H1 (cell line): ENCODE data around the gene MLF1. TPM values are rescaled to one million over a fixed set of nuclear protein-coding genes. Genes with fewer than 3 reads are reported as not detected.
"Not testable (repeated sequence)": the region's sequence is repeated elsewhere in the genome, so short reads cannot be mapped to it uniquely, and the experiment has no call there.

Experiments
- CTCF ChIA-PET: fragments of 300-600 bp; sonication (Branson Sonifier 250); formaldehyde crosslinking; loops from one replicate; lab custom pipeline; 2021; ENCODE audit not compliant: partially characterized antibody; lab: Charles Lee
- POLR2A ChIA-PET: fragments of 300-600 bp; sonication (Branson Sonifier 250); formaldehyde crosslinking; loops from one replicate; lab custom pipeline; 2021; ENCODE audit warnings: inconsistent platforms; ENCODE audit not compliant: partially characterized antibody; lab: Charles Lee
- DNase-seq, 2 experiments: peaks; one replicate each; pipeline versions ENCODE4 v3.0.0 to v3.0.0-alpha.2; 2010 to 2022; ENCODE audit warnings: low spot score in 2 of 2, low read depth in 1 of 2, mixed read lengths in 1 of 2
- FAIRE-seq: peaks from 2 replicates; lab custom pipeline; 2011; peaks lifted over from hg19 to GRCh38; lab: Jason Lieb, UNC
- H2AFZ ChIP-seq: 2 replicates; pipeline ENCODE4 v1.8.1; 2012; ENCODE audit warnings: low read length, inconsistent platforms
- H2AK5ac ChIP-seq: 2 replicates; pipeline ENCODE4 v1.6.1; 2013; ENCODE audit warnings: low read depth, low read length
- H2BK120ac ChIP-seq: replicated peaks from 2 replicates; pipeline ENCODE3; 2013; ENCODE audit warnings: low read depth, low read length, inconsistent platforms
- H2BK12ac ChIP-seq: 2 replicates; pipeline ENCODE4 v1.6.1; 2013; ENCODE audit warnings: low read depth, low read length
- H2BK15ac ChIP-seq: 2 replicates; pipeline ENCODE4 v1.6.1; 2013; ENCODE audit warnings: low read length
- H2BK20ac ChIP-seq: 2 replicates; pipeline ENCODE4 v1.6.1; 2013; ENCODE audit warnings: low read length
- H2BK5ac ChIP-seq: 2 replicates; pipeline ENCODE4 v1.6.1; 2013; ENCODE audit warnings: low read depth, low read length
- H3K14ac ChIP-seq: 2 replicates; pipeline ENCODE4 v1.6.1; 2013; ENCODE audit warnings: inconsistent platforms; ENCODE audit not compliant: insufficient read length
- H3K18ac ChIP-seq: 2 replicates; pipeline ENCODE4 v1.6.1; 2013; ENCODE audit warnings: low read length; ENCODE audit errors: extremely low read depth
- H3K23ac ChIP-seq: 2 replicates; pipeline ENCODE4 v1.6.1; 2013; ENCODE audit warnings: inconsistent platforms; ENCODE audit not compliant: insufficient read length
- H3K23me2 ChIP-seq: 2 replicates; pipeline ENCODE4 v1.6.1; 2013; ENCODE audit warnings: low read depth, low read length
- H3K27ac ChIP-seq: 2 replicates; pipeline ENCODE4 v1.6.1; 2011; ENCODE audit warnings: low read depth, low read length, inconsistent platforms
- H3K27me3 ChIP-seq, 4 experiments: replicated peaks in 1 of 4; 1 replicate in 1 of 4; 2 replicates in 3 of 4; pipeline versions ENCODE4 v1.6.1 to v1.8.1; 2011 to 2013; ENCODE audit warnings: low read length in 3 of 4, mild to moderate bottlenecking in 3 of 4, inconsistent platforms in 2 of 4, mixed read lengths in 2 of 4, moderate library complexity in 1 of 4; ENCODE audit not compliant: control insufficient read depth in 3 of 4, insufficient read depth in 3 of 4; ENCODE audit errors: extremely low read depth in 1 of 4
- H3K36me3 ChIP-seq, 4 experiments: 2 replicates each; pipeline versions ENCODE4 v1.6.1 to v1.8.1; 2011 to 2013; ENCODE audit warnings: mild to moderate bottlenecking in 4 of 4, low read length in 3 of 4, moderate library complexity in 2 of 4, control low read depth in 1 of 4, inconsistent platforms in 1 of 4; ENCODE audit not compliant: insufficient read depth in 4 of 4, control insufficient read depth in 2 of 4
- H3K4ac ChIP-seq: replicated peaks from 2 replicates; pipeline ENCODE3; 2013; ENCODE audit warnings: low read length, low read depth, mixed read lengths, inconsistent platforms; ENCODE audit not compliant: insufficient read length
- H3K4me1 ChIP-seq, 4 experiments: replicated peaks in 1 of 4; 1 replicate in 1 of 4; 2 replicates in 3 of 4; pipeline versions ENCODE4 v1.6.1 to v1.8.1; 2011 to 2013; ENCODE audit warnings: low read length in 3 of 4, inconsistent platforms in 2 of 4, mixed read lengths in 1 of 4; ENCODE audit not compliant: insufficient read depth in 4 of 4, control insufficient read depth in 3 of 4
- H3K4me2 ChIP-seq, 2 experiments: 2 replicates each; pipeline versions ENCODE4 v1.6.1 to v1.8.1; 2011 to 2013; ENCODE audit warnings: low read depth in 2 of 2, low read length in 2 of 2, control low read depth in 1 of 2, inconsistent platforms in 1 of 2, mild to moderate bottlenecking in 1 of 2; ENCODE audit not compliant: insufficient read depth in 1 of 2
- H3K4me3 ChIP-seq, 4 experiments: fragments of 200-600, 300-600 bp in 1 of 4; sonication (generic), shearing (Covaris generic), sonication (Bioruptor Twin) in 1 of 4; 2 replicates each; pipeline versions ENCODE4 v1.5.1 to v1.8.1; 2011 to 2016; ENCODE audit warnings: low read length in 4 of 4, low read depth in 3 of 4, control low read depth in 2 of 4, inconsistent platforms in 2 of 4, mild to moderate bottlenecking in 2 of 4, mixed read lengths in 1 of 4, moderate library complexity in 1 of 4; ENCODE audit not compliant: insufficient read depth in 2 of 4; ENCODE audit errors: extremely low read depth in 1 of 4
- H3K56ac ChIP-seq: replicated peaks from 2 replicates; pipeline ENCODE3; 2013; ENCODE audit warnings: low read depth, mild to moderate bottlenecking, mixed read lengths, low read length, inconsistent platforms; ENCODE audit not compliant: insufficient read length
- H3K79me1 ChIP-seq: 2 replicates; pipeline ENCODE4 v1.6.1; 2013; ENCODE audit warnings: low read depth, low read length, control low read depth
- H3K79me2 ChIP-seq, 2 experiments: 2 replicates each; pipeline versions ENCODE4 v1.6.1 to v1.8.1; 2012 to 2013; ENCODE audit warnings: low read length in 2 of 2, mild to moderate bottlenecking in 2 of 2, inconsistent platforms in 1 of 2; ENCODE audit not compliant: insufficient read depth in 2 of 2, control insufficient read depth in 1 of 2
- H3K9ac ChIP-seq, 4 experiments: replicated peaks in 1 of 4; 1 replicate in 1 of 4; 2 replicates in 3 of 4; pipeline versions ENCODE4 v1.6.1 to v1.8.1; 2011 to 2013; ENCODE audit warnings: low read depth in 3 of 4, low read length in 3 of 4, control low read depth in 2 of 4, mild to moderate bottlenecking in 2 of 4, moderate library complexity in 2 of 4, inconsistent platforms in 1 of 4; ENCODE audit errors: extremely low read depth in 1 of 4
- H3K9me3 ChIP-seq, 2 experiments: 2 replicates each; pipeline versions ENCODE4 v1.6.1 to v1.8.1; 2012 to 2013; ENCODE audit warnings: mild to moderate bottlenecking in 2 of 2, moderate library complexity in 2 of 2, control low read depth in 1 of 2, inconsistent platforms in 1 of 2, low read depth in 1 of 2, low read length in 1 of 2, mixed read lengths in 1 of 2; ENCODE audit not compliant: insufficient read depth in 2 of 2
- H4K20me1 ChIP-seq, 2 experiments: replicated peaks in 1 of 2; 2 replicates each; pipeline versions ENCODE3 to v1.8.1; 2011 to 2013; ENCODE audit warnings: inconsistent platforms in 2 of 2, low read length in 2 of 2, mild to moderate bottlenecking in 1 of 2; ENCODE audit not compliant: insufficient read depth in 2 of 2, control insufficient read depth in 1 of 2
- H4K5ac ChIP-seq: 2 replicates; pipeline ENCODE4 v1.6.1; 2013; ENCODE audit warnings: low read length, low read depth, mixed read lengths, inconsistent platforms; ENCODE audit not compliant: insufficient read length
- H4K8ac ChIP-seq: 2 replicates; pipeline ENCODE4 v1.8.0; 2013; ENCODE audit warnings: mild to moderate bottlenecking, moderate library complexity, low read length, inconsistent platforms; ENCODE audit not compliant: insufficient read depth; ENCODE audit errors: extremely low read depth
- H4K91ac ChIP-seq: replicated peaks from 2 replicates; pipeline ENCODE3; 2013; ENCODE audit warnings: low read length, mixed read lengths, inconsistent platforms; ENCODE audit not compliant: insufficient read length
- WGBS, 2 experiments: shearing (Covaris generic) in 1 of 2; methylation state at CpG; one replicate each; pipeline versions ENCODE4 v1.1.6 to v1.1.7; 2013 to 2015; ENCODE audit warnings: low lambda C conversion rate in 2 of 2, mixed read lengths in 2 of 2, inconsistent platforms in 1 of 2, low coverage in 1 of 2, missing lambda C conversion rate in 1 of 2; ENCODE audit not compliant: insufficient replicate concordance in 2 of 2, insufficient coverage in 1 of 2, insufficient read length in 1 of 2; ENCODE audit errors: extremely low coverage in 1 of 2, missing lambda C conversion rate in 1 of 2; 5-methylcytosine and 5-hydroxymethylcytosine counted together
- polyA plus RNA-seq, 7 experiments: library from polyadenylated mRNA; depleted of rRNA in 3 of 7; stranded (reverse) in 5 of 7; unstranded in 2 of 7; fragments of >200 nt in 5 of 7; fragments of 200-250 nt in 2 of 7; gene quantifications; 1 replicate in 5 of 7; 2 replicates in 1 of 7; 4 replicates in 1 of 7; pipeline versions ENCODE4 v1.2.1 to v1.2.3, GENCODE V29; 2011 to 2013; ENCODE audit warnings: missing spikeins in 2 of 7, mixed read lengths in 2 of 7
- total RNA-seq: library from RNA; stranded (reverse); fragmentation: NEBNext Ultra II Directional; extraction: Animal tissue kit (Norgen Biotek cat#: 25700); gene quantifications from 2 replicates; pipeline ENCODE4 v1.2.1, GENCODE V29; 2021

The MLF1 gene
- total and polyA plus RNA-seq, 2 of the 8 experiments (the other 6 are each of a cell fraction or from before 2014, with no cell fraction given): 13.4 to 48.9 TPM

DNA sequence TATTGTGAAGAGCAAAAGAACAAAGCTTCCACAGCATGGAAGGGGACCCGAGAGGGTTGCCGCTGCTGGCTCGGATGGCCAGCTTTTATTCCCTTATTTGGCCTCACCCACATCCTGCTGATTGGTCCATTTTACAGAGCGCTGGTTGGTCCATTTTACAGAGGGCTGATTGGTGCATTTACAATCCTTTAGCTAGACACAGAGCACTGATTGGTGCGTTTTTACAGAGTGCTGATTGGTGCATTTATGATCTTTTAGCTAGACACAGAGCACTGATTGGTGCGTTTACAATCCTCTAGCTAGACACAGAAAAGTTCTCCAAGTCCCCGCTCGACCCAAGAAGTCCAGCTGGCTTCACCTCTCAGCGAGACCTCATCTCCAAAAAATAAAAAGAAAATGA lies 21.1 kb upstream of the MLF1 start:
- H3K18ac ChIP-seq, H3K56ac ChIP-seq, H3K9ac ChIP-seq, H4K91ac ChIP-seq, H3K79me2 ChIP-seq, H3K23ac ChIP-seq, H3K4ac ChIP-seq, H2BK20ac ChIP-seq, H4K8ac ChIP-seq, H3K9me3 ChIP-seq, H3K79me1 ChIP-seq, H3K27me3 ChIP-seq, H2AFZ ChIP-seq, H2BK5ac ChIP-seq, H3K4me1 ChIP-seq, H2BK120ac ChIP-seq, H3K14ac ChIP-seq, H3K27ac ChIP-seq, H3K4me3 ChIP-seq, H3K23me2 ChIP-seq, FAIRE-seq, POLR2A ChIA-PET, H3K4me2 ChIP-seq, H3K36me3 ChIP-seq, H4K5ac ChIP-seq, H2BK15ac ChIP-seq, DNase-seq, H2BK12ac ChIP-seq, H4K20me1 ChIP-seq, H2AK5ac ChIP-seq: not testable (repeated sequence)
- CTCF ChIA-PET: interaction anchor here (1.0 to 2.2 kb wide), 2 partner anchors 10 to 177 kb away, joined by 3 to 13 read pairs; no protein-coding TSS in a partner anchor
- WGBS, 2 experiments: 95% methylated on average over 9 of the region's 9 CpGs; no CpG with 5 or more reads in 1 of the 2 experiments
